Osteoblast (primary cell): ENCODE data around the gene MND1. TPM values are rescaled to one million over a fixed set of nuclear protein-coding genes. Genes with fewer than 3 reads are reported as not detected.

ENCODE experiments used
- DNase-seq: peaks from one replicate; pipeline ENCODE4 v3.0.0; 2011; ENCODE audit warnings: low spot score, mixed read lengths; ENCODE audit not compliant: insufficient read length; ENCODE audit errors: missing footprints
- H2AFZ ChIP-seq: 2 replicates; pipeline ENCODE4 v1.6.0; 2011; ENCODE audit warnings: mild to moderate bottlenecking, low read length
- H3K27ac ChIP-seq: 2 replicates; pipeline ENCODE4 v1.5.1; 2011; ENCODE audit warnings: mild to moderate bottlenecking, low read depth, low read length, moderate library complexity
- H3K27me3 ChIP-seq: 2 replicates; pipeline ENCODE4 v1.6.0; 2012; ENCODE audit warnings: mild to moderate bottlenecking, control low read depth, inconsistent platforms, low read length, moderate library complexity; ENCODE audit not compliant: insufficient read depth
- H3K36me3 ChIP-seq: 2 replicates; pipeline ENCODE4 v1.5.1; 2011; ENCODE audit warnings: mild to moderate bottlenecking, low read length, control low read depth, moderate library complexity; ENCODE audit not compliant: insufficient read depth
- H3K4me1 ChIP-seq: 2 replicates; pipeline ENCODE4 v1.5.1; 2011; ENCODE audit warnings: mild to moderate bottlenecking, low read length, control low read depth, moderate library complexity; ENCODE audit not compliant: insufficient read depth
- H3K4me2 ChIP-seq: 2 replicates; pipeline ENCODE4 v1.6.0; 2011; ENCODE audit warnings: mild to moderate bottlenecking, low read length; ENCODE audit not compliant: insufficient read depth
- H3K4me3 ChIP-seq: fragments of 200-600 bp; sonication (generic); 3 replicates; pipeline ENCODE4 v1.5.1; 2012; ENCODE audit warnings: mild to moderate bottlenecking, low read length, inconsistent platforms; ENCODE audit not compliant: insufficient read depth
- H3K79me2 ChIP-seq: 2 replicates; pipeline ENCODE4 v1.6.0; 2012; ENCODE audit warnings: mild to moderate bottlenecking, low read length, control low read depth, inconsistent platforms; ENCODE audit not compliant: insufficient read depth
- H3K9me3 ChIP-seq: 2 replicates; pipeline ENCODE4 v1.5.1; 2011; ENCODE audit warnings: low read depth, low read length, control low read depth
- H4K20me1 ChIP-seq: 2 replicates; pipeline ENCODE4 v1.6.0; 2012; ENCODE audit warnings: mild to moderate bottlenecking, low read length, control low read depth; ENCODE audit not compliant: insufficient read depth
- total RNA-seq: library from RNA; depleted of rRNA; stranded (reverse); fragments of >200 nt; gene quantifications from 2 replicates; pipeline ENCODE4 v1.2.3, GENCODE V29; 2012
- TF ChIP-seq, protein P1 (sequence below): IDR thresholded peaks from 2 replicates; pipeline ENCODE4 v1.5.1; 2011; ENCODE audit warnings: mild to moderate bottlenecking, low read depth, low read length, moderate library complexity; ENCODE audit errors: extremely low read depth

Gene MND1
- total RNA-seq, 1 donor, result 1.4 TPM

DNA sequence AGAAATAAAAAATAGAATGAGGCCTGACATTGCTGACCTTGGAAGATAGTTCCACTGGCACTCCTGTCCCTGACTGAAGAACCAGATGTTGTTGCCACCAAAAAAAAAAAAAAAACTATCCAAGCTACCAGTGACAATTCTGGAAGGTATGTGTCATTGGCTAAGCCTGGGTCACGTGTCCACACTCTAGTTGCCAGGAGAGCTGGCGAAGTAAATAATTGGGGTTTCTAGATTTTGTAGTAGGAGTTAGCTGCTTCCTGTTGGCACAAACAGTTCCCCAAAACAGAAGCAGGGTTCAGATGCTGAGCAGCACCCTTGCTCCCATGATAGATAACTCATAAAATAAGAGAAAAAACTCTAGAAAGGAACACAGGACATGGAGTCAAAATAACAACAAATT, 20.5 kb downstream of the MND1 start:
- TF ChIP-seq, protein P1, sequence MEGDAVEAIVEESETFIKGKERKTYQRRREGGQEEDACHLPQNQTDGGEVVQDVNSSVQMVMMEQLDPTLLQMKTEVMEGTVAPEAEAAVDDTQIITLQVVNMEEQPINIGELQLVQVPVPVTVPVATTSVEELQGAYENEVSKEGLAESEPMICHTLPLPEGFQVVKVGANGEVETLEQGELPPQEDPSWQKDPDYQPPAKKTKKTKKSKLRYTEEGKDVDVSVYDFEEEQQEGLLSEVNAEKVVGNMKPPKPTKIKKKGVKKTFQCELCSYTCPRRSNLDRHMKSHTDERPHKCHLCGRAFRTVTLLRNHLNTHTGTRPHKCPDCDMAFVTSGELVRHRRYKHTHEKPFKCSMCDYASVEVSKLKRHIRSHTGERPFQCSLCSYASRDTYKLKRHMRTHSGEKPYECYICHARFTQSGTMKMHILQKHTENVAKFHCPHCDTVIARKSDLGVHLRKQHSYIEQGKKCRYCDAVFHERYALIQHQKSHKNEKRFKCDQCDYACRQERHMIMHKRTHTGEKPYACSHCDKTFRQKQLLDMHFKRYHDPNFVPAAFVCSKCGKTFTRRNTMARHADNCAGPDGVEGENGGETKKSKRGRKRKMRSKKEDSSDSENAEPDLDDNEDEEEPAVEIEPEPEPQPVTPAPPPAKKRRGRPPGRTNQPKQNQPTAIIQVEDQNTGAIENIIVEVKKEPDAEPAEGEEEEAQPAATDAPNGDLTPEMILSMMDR, result no peak
- DNase-seq, result no peak
- Histone ChIP-seq H3K27ac (no peak overlapping the region), H3K79me2 (no peaks in the 10 kb centered on the region), H3K27me3 (no peaks in the 10 kb centered on the region), H3K4me3 (no peak overlapping the region), H3K4me2 (no peak overlapping the region), H2AFZ (no peak overlapping the region), H4K20me1 (no peaks in the 10 kb centered on the region), H3K9me3 (no peaks in the 10 kb centered on the region), H3K4me1 (no peaks in the 10 kb centered on the region), H3K36me3 (no peaks in the 10 kb centered on the region)

DNA sequence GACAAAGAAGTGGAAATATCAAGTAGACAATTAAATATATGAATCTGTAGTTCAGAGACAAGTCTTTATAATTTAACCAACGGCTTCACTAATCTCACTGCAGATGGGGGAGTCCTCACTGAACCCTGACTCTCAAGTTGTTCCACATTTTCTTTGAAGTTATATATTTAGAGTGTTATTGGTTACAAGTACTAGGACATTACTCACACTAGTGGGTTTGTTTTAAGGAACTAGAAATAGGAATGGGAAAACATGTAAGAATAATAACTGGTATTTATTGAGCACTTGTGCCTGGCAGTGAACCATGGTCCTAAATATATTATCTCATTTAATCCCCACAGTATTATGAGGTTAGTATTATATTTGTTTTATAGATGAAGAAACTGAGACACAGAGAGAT, 22.0 kb downstream of the MND1 start:
- H3K9me3 ChIP-seq, result no peaks in the 10 kb centered on the region
- no peaks in the 10 kb centered on the region for H3K36me3 ChIP-seq
- no peaks in the 10 kb centered on the region for H3K4me1 ChIP-seq
- H3K27ac ChIP-seq, result no peak overlapping the region
- no peaks in the 10 kb centered on the region for H4K20me1 ChIP-seq
- no peak overlapping the region for H2AFZ ChIP-seq
- DNase-seq, result no peak
- no peaks in the 10 kb centered on the region for H3K27me3 ChIP-seq
- H3K4me2 ChIP-seq, result no peak overlapping the region
- no peak overlapping the region for H3K4me3 ChIP-seq
- H3K79me2 ChIP-seq, result no peaks in the 10 kb centered on the region
- TF ChIP-seq, protein P1, result no peak

DNA sequence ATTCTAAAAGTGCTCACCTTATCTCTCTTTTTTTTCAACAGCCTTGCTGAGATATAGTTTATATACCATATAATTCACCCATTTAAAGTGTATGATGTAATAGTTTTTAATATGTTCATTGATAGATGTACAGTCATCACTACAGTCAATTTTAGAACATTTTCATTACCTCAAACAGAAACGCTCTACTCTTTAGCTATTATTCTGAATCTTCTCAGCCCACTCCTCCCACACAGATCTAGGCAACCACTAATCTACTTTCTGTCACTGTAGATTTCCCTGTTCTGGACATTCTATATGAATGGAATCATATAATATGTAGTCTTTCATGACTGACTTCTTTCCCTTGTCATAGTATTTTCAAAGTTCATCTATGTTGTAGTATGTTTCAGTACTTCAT, 22.6 kb downstream of the MND1 start:
- H3K9me3 ChIP-seq, result no peaks in the 10 kb centered on the region
- H3K4me3 ChIP-seq, result no peak overlapping the region
- no peaks in the 10 kb centered on the region for H3K4me1 ChIP-seq
- H3K27me3 ChIP-seq, result no peaks in the 10 kb centered on the region
- no peak overlapping the region for H3K27ac ChIP-seq
- H4K20me1 ChIP-seq, result no peaks in the 10 kb centered on the region
- H2AFZ ChIP-seq, result no peak overlapping the region
- H3K36me3 ChIP-seq, result no peaks in the 10 kb centered on the region
- no peak overlapping the region for H3K4me2 ChIP-seq
- DNase-seq, result no peak
- TF ChIP-seq, protein P1, result no peak
- no peaks in the 10 kb centered on the region for H3K79me2 ChIP-seq

DNA sequence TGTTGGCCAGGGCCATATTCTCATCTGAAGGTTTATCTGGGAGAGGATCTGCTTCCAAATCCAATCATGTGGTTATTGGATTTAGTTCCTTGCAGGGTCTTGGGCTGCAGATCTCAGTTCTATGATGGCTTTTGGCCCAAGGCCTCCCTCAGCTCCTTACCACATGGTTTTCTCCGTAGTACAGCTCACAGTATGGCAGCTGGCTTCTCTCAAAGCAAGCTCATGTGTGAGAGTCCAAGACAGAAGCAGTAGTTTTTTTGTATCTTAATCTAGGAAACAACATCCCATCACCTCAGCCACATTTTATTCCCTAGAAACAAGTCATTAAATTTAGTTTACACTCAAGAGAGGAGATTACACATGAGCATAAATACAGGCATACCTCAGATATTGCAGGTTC, 24.5 kb downstream of the MND1 start:
- no peaks in the 10 kb centered on the region for H3K9me3 ChIP-seq

More for the DNA sequence above, 24.5 kb downstream of the MND1 start:
- Histone ChIP-seq H3K27me3 (no peaks in the 10 kb centered on the region), H3K36me3 (no peaks in the 10 kb centered on the region), H3K27ac (no peak overlapping the region), H3K4me2 (no peak overlapping the region), H3K4me1 (no peaks in the 10 kb centered on the region), H3K4me3 (no peak overlapping the region), H4K20me1 (no peaks in the 10 kb centered on the region), H3K79me2 (no peaks in the 10 kb centered on the region), H2AFZ (no peak overlapping the region)
- TF ChIP-seq, protein P1, result no peak
- no peak for DNase-seq
